ENCODE measurements around the gene ABHD11.

ABHD11 gene

DNA sequence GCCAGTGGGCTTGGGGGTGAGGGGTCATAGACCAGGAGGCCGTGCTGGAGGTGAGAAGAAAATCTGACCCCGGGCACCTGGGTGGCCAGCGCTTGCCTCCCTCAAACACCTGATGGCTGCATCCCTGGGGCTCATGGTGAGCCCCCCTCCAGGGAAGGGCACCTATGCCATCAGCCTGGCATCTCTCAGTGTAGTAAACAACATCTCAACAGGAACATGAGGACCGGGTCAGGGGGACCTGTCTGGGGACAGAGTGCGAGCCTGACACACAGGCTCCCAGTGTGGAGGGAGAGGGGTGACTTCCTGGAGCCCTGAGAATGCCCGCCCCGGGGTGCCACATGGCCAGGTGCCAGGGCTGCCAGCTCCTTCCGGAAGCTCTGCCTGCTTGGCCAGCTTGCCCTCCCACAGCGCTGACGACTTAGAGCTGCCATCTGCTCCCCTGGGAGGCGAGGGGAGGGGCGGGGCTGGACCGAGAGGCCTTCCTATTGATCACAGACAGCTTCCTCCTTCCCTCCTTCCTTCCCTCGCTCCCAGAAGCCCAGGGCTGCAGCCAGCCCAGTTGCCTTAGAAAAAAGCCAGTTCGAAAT, 31.5 kb downstream of the ABHD11 start:
- peak overlapping the region; percentile 3; the same call in 1 of the 2 replicates for H3K4me3 ChIP-seq
- H3K9me3 ChIP-seq (ENCODE audit: low read depth, low read length), result no peaks in the 10 kb centered on the region
- TF ChIP-seq FOXP2 (optimal IDR thresholded peaks at IDR 0.05; ENCODE audit: control extremely low read depth, extremely low read length, insufficient read depth) (no peak), EZH2 (IDR thresholded peaks at IDR 0.05) (no peak), POLR2AphosphoS5 (IDR thresholded peaks at IDR 0.05; ENCODE audit: borderline replicate concordance, low read depth, low read length) (no peak)
- H3K27ac ChIP-seq, result peak overlapping the region; percentile 81; the same call in 1 of the 2 replicates
- H3K9ac ChIP-seq (ENCODE audit: insufficient read length), result no peak overlapping the region
- no peak for DNase-seq (ENCODE audit: low read depth, low spot score)
- peaks cover 14% of the 10 kb centered on the region for H3K36me3 ChIP-seq (ENCODE audit: insufficient read depth, low read length)

DNA sequence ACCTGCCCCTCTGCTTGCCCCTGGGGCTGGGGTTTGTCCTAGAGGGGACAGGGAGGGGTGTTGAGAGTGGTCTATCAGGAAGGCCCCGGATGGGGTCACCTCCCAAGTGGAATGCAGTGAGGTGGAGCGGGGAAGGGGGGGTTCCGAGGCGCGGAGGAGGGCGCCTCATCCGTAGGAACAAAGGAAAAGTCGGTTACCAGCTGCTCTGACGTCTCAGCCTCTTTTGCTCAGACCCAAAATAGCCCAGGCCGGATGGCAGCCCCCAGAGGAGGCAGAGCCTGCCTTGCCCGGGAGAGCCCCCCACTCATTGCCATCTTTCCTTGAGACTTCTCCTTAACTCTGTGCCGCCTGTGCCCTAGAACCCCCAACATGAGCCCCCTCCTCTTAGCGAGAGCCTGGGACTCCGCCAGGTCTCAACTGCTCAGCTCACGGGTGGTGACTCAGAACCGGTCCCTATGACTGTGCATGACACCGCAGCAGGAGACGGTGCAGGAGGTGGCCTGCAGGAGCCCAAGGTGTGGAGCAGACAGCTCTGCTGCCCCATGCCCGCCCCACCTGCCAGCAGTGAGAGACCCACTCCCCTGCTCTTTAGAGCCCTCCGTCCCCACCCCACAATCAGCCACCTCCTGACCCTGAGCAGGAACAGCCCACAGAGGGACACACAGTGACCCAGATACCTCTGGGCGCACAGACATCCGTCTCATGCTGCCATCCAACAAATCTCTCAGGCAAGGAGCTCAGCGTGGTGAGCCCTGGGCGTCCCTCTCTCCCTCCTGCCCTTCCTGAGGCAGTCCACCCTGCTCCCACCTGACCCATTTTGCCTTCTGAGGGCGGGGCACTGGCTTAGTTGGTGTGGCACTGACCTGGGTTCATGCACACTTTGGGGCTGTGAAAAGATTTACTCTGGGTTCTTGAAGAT, 32.2 kb downstream of the ABHD11 start:
- no peak for DNase-seq (ENCODE audit: low read depth, low spot score)
- TF ChIP-seq EZH2 (IDR thresholded peaks at IDR 0.05), result no peak
- no peak for TF ChIP-seq POLR2AphosphoS5 (IDR thresholded peaks at IDR 0.05; ENCODE audit: borderline replicate concordance, low read depth, low read length)
- no peak for TF ChIP-seq FOXP2 (optimal IDR thresholded peaks at IDR 0.05; ENCODE audit: control extremely low read depth, extremely low read length, insufficient read depth)
- H3K9ac ChIP-seq (ENCODE audit: insufficient read length), result no peak overlapping the region
- peaks cover 17% of the 10 kb centered on the region for H3K36me3 ChIP-seq (ENCODE audit: insufficient read depth, low read length)
- H3K27ac ChIP-seq, result peak overlapping the region; percentile 81
- H3K4me3 ChIP-seq, result peak overlapping the region; percentile 77
- H3K9me3 ChIP-seq (ENCODE audit: low read depth, low read length), result no peaks in the 10 kb centered on the region

DNA sequence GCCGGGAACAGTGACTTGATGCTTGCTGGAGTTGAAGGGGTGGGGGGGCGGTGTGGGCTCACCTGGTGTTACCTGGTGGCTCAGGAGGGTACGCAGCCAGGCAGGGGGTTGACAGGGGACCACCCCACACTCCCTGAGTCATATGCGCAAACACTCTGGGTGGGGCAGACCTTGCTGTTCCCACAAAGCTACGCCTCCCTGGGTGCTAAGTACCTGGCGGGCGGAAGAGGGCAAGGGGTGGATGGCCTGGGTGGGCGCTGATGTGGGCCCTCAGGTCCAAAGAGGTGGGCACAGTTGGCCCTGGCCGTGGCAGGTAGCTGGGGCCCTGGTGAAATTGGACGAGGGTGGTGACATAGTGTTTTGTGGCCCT, 33.1 kb downstream of the ABHD11 start:
- Histone ChIP-seq H3K9ac (ENCODE audit: insufficient read length) (no peak overlapping the region), H3K9me3 (ENCODE audit: low read depth, low read length) (no peaks in the 10 kb centered on the region), H3K36me3 (ENCODE audit: insufficient read depth, low read length) (peaks cover 17% of the 10 kb centered on the region), H3K27ac (peak overlapping the region; percentile 81), H3K4me3 (peak overlapping the region; percentile 77)
- TF ChIP-seq POLR2AphosphoS5 (IDR thresholded peaks at IDR 0.05; ENCODE audit: borderline replicate concordance, low read depth, low read length) (no peak), EZH2 (IDR thresholded peaks at IDR 0.05) (no peak), FOXP2 (optimal IDR thresholded peaks at IDR 0.05; ENCODE audit: control extremely low read depth, extremely low read length, insufficient read depth) (no peak)
- DNase-seq (ENCODE audit: low read depth, low spot score), result no peak

DNA sequence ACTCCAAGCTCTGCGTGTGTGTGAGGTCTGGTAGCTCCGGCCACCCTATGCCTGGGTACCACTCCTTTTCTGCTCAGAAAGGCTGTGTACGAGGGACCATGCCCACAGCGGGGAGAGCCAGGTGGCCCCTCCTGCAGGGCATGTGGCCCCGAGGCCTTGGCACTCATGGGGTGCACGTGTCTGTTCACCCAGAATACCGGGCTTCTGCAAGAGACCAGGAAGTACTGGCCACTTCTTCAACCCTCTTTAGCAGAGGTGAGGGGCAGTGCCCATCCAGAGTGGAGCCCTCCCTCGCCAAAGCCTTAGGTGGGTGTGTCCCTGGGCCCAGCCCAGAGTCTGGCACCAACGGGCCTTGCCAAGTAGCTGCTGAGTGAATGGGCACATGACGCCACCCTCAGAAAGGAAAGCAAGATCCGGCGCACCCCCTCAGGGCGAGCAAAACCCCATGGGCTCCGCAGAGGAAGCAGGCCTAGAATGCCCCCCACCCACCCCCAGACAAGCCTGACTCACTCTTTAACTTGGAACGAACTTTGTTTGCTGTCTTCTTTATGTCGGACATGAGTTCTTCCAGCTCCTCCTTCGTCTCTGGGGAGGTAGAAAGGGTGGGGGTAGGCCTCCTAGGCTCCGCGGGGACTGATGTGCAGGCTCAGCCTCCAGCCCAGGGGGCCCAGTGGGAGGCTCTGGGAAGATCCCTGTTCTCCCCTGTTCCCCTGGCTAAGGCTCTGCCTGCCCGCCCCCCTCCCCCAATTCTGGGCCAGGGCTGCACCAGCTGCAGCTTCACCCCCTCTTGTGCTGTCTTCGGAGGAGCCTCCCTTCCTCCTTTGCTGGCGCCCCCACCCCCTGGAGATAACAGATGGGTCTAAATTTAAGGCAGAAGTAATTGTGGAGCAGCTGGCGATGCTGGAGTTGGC, 33.7 kb downstream of the ABHD11 start:
- no peak for DNase-seq (ENCODE audit: low read depth, low spot score)
- H3K27ac ChIP-seq, result peak overlapping the region; percentile 81
- TF ChIP-seq POLR2AphosphoS5 (IDR thresholded peaks at IDR 0.05; ENCODE audit: borderline replicate concordance, low read depth, low read length) (peak; percentile 51), EZH2 (IDR thresholded peaks at IDR 0.05) (no peak), FOXP2 (optimal IDR thresholded peaks at IDR 0.05; ENCODE audit: control extremely low read depth, extremely low read length, insufficient read depth) (peak; percentile 61)
- H3K36me3 ChIP-seq (ENCODE audit: insufficient read depth, low read length), result peaks cover 17% of the 10 kb centered on the region
- H3K9ac ChIP-seq (ENCODE audit: insufficient read length), result no peak overlapping the region
- H3K4me3 ChIP-seq, result peak overlapping the region; percentile 77
- H3K9me3 ChIP-seq (ENCODE audit: low read depth, low read length), result no peaks in the 10 kb centered on the region

DNA sequence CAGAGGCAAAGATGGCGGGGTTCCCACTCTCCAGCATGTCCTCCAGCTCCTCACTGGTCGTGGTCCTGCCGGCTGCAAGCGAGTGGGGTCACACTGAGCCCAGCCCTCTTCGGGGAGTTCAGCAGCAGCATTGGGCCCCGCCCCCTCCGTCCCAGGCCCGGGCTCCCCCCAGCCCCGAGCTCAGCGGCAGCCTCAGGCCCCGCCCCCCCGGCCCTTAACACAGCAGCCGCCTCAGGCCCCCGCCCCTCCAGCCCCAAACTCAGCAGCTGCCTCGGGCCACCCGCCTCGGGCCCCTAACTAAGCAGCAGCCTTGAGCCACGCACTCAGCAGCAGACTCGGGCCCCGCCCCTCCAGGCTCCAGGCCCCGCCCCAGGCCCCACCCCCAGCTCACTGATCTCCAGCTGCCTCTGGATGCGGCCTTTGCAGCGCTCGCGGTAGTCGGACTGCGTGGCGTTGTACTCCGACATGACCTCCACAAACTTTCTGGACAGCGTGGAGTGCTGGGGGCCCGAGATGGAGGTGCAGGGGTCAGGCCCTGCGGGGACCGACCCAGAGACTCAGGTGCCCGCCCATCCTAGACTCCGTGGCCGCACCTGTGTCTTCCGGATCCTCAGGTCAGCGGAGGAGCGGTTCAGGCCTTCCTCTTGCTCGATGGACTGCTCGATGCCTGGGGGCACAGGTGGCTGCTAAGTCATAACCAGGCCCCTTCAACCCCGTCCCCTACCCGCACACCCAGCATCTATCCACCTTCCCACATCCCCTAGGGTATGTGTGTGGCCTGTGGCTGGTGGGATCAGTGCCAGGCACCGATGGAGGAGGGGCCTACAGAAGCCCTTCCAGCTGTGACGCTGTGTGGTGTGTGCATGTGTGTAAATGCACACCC, 34.6 kb downstream of the ABHD11 start:
- DNase-seq (ENCODE audit: low read depth, low spot score), result no peak
- peaks cover 21% of the 10 kb centered on the region for H3K36me3 ChIP-seq (ENCODE audit: insufficient read depth, low read length)
- TF ChIP-seq POLR2AphosphoS5 (IDR thresholded peaks at IDR 0.05; ENCODE audit: borderline replicate concordance, low read depth, low read length) (peak; percentile 60), FOXP2 (optimal IDR thresholded peaks at IDR 0.05; ENCODE audit: control extremely low read depth, extremely low read length, insufficient read depth) (no peak)
- no peak overlapping the region for H3K9ac ChIP-seq (ENCODE audit: insufficient read length)
- no peaks in the 10 kb centered on the region for H3K9me3 ChIP-seq (ENCODE audit: low read depth, low read length)
- peak overlapping the region; percentile 77 for H3K4me3 ChIP-seq
- H3K27ac ChIP-seq, result peak overlapping the region; percentile 81

DNA sequence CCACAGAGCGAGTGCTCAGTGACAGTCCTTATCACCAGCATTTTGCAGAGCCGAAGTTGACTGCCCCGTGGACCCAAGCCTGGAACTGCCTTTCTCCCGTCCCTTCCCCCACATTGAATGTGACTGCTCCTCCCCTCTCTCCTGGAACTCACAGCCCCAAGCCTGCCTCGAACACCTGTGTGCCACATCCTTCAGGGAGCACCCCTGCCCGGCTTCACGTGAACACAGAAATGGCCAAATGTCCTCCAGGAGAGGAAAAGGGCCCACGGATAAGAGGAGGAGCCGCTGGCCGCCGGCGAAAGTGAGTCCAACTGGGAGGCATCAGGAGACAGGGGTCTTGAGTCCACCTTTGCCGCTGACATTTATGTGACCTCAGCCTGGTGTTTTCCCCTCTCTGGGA, 35.4 kb downstream of the ABHD11 start:
- peak overlapping the region; percentile 74; the same call in 1 of the 2 replicates for H3K27ac ChIP-seq
- H3K36me3 ChIP-seq (ENCODE audit: insufficient read depth, low read length), result peaks cover 29% of the 10 kb centered on the region

DNA sequence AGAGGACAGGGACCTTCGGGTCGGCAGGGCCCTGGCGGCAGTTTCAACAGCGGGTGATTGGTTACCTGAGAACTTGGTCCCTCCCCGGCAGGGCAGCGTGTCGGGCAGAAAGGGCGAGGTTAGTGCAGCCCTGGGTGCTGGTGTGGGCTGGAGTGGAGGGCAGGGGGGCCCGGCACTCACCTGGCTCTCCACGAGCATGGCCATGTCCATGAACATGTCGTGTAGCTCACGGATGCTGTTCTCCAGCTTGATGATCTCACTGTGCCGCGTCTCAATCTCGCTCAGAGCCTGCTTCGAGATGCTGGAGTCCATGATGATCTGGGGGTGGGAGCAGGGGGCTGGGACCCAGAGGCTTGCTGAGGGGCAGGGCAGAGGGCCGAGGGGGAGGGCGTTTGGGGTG, 35.9 kb downstream of the ABHD11 start:
- Histone ChIP-seq H3K27ac (0 out of 2 replicates have a peak overlapping the region, but pooled peaks have one; percentile 2), H3K4me3 (no peak overlapping the region), H3K9me3 (ENCODE audit: low read depth, low read length) (no peaks in the 10 kb centered on the region), H3K9ac (ENCODE audit: insufficient read length) (no peak overlapping the region), H3K36me3 (ENCODE audit: insufficient read depth, low read length) (peaks cover 31% of the 10 kb centered on the region)
- TF ChIP-seq FOXP2 (optimal IDR thresholded peaks at IDR 0.05; ENCODE audit: control extremely low read depth, extremely low read length, insufficient read depth) (no peak), POLR2AphosphoS5 (IDR thresholded peaks at IDR 0.05; ENCODE audit: borderline replicate concordance, low read depth, low read length) (no peak), EZH2 (IDR thresholded peaks at IDR 0.05) (no peak)
- no peak for DNase-seq (ENCODE audit: low read depth, low spot score)

More for the DNA sequence above, 35.4 kb downstream of the ABHD11 start:
- Histone ChIP-seq H3K9ac (ENCODE audit: insufficient read length) (no peak overlapping the region), H3K9me3 (ENCODE audit: low read depth, low read length) (no peaks in the 10 kb centered on the region), H3K4me3 (peak overlapping the region; percentile 42; the same call in 1 of the 2 replicates)
- no peak for DNase-seq (ENCODE audit: low read depth, low spot score)
- no peak for TF ChIP-seq POLR2AphosphoS5 (IDR thresholded peaks at IDR 0.05; ENCODE audit: borderline replicate concordance, low read depth, low read length)
- no peak for TF ChIP-seq FOXP2 (optimal IDR thresholded peaks at IDR 0.05; ENCODE audit: control extremely low read depth, extremely low read length, insufficient read depth)
- TF ChIP-seq EZH2 (IDR thresholded peaks at IDR 0.05), result no peak
